GM12878 (cell line): Measurements from ENCODE around the gene WWOX. TPM values are rescaled to one million over a fixed set of nuclear protein-coding genes. Genes with fewer than 3 reads are reported as not detected.

Source experiments
- ATAC-seq: fragments of 200-7000 bp; cut with Tn5 transposase; 3 replicates; pipeline ENCODE4 v1.9.1; 2020; ENCODE audit warnings: mild to moderate bottlenecking, moderate library complexity
- BruUV-seq: library from RNA; stranded (reverse); fragments of 400-500 nt; replicated peaks from 2 replicates; lab custom pipeline; 2021; lab: Mats Ljungman, UMichigan
- CTCF ChIA-PET: fragments of 300-600 bp; sonication (Branson Sonifier 250); formaldehyde crosslinking; extraction: SDS; loops from one replicate; lab custom pipeline; 2021; ENCODE audit warnings: inconsistent platforms; lab: Yijun Ruan, JAX
- POLR2A ChIA-PET: fragments of 350-600 bp; formaldehyde crosslinking; extraction: SDS; loops from one replicate; lab custom pipeline; 2021; ENCODE audit warnings: inconsistent platforms; lab: Charles Lee
- RAD21 ChIA-PET: fragments of 300-600 bp; sonication (Branson Sonifier 250); formaldehyde crosslinking; loops from one replicate; lab custom pipeline; 2023; ENCODE audit warnings: antibody characterized with exemption; ENCODE audit not compliant: unreplicated experiment; lab: Charles Lee
- SMC1A ChIA-PET: fragments of 300-600 bp; sonication (Branson Sonifier 250); formaldehyde crosslinking; loops from one replicate; lab custom pipeline; 2023; ENCODE audit not compliant: unreplicated experiment, uncharacterized antibody; lab: Charles Lee
- DNase-seq: peaks from one replicate; pipeline ENCODE4 v3.0.0-alpha.2; 2011; ENCODE audit warnings: low read depth, low spot score
- FAIRE-seq: peaks from 3 replicates; lab custom pipeline; 2011; peaks lifted over from hg19 to GRCh38; lab: Jason Lieb, UNC
- H2AFZ ChIP-seq: 2 replicates; pipeline ENCODE4 v1.6.0; 2011; ENCODE audit warnings: low read depth, low read length, control low read depth; ENCODE audit not compliant: control insufficient read depth
- H3K27ac ChIP-seq: 2 replicates; pipeline ENCODE4 v1.5.1; 2011; ENCODE audit warnings: control low read depth; ENCODE audit not compliant: control insufficient read depth, insufficient read depth
- H3K27me3 ChIP-seq, 2 experiments: replicated peaks in 1 of 2; 2 replicates each; pipeline versions ENCODE4 v1.6.0 to v1.6.1; 2011; ENCODE audit warnings: low read length in 1 of 2; ENCODE audit not compliant: control insufficient read depth in 2 of 2, insufficient read depth in 2 of 2
- H3K36me3 ChIP-seq, 2 experiments: 2 replicates each; pipeline ENCODE4 v1.5.1; 2011; ENCODE audit warnings: low read length in 1 of 2; ENCODE audit not compliant: control insufficient read depth in 2 of 2, insufficient read depth in 2 of 2
- H3K4me1 ChIP-seq: 2 replicates; pipeline ENCODE4 v1.6.1; 2011; ENCODE audit warnings: mild to moderate bottlenecking, low read length, moderate library complexity, mixed read lengths; ENCODE audit not compliant: control insufficient read depth, insufficient read depth
- H3K4me2 ChIP-seq: 2 replicates; pipeline ENCODE4 v1.6.0; 2011; ENCODE audit warnings: control low read depth; ENCODE audit not compliant: control insufficient read depth, insufficient read depth
- H3K4me3 ChIP-seq: fragments of 200-600 bp; sonication (generic); 2 replicates; pipeline ENCODE4 v1.5.1; 2016
- H3K79me2 ChIP-seq: 2 replicates; pipeline ENCODE4 v1.6.0; 2011; ENCODE audit warnings: low read length; ENCODE audit not compliant: control insufficient read depth, insufficient read depth
- H3K9ac ChIP-seq: 2 replicates; pipeline ENCODE4 v1.8.0; 2011; ENCODE audit warnings: low read length, control low read depth, mixed read lengths; ENCODE audit not compliant: control insufficient read depth, insufficient read depth
- H3K9me3 ChIP-seq: replicated peaks from 3 replicates; pipeline ENCODE4 v1.5.1; 2011; ENCODE audit warnings: mild to moderate bottlenecking, low read length; ENCODE audit not compliant: control insufficient read depth, insufficient read depth
- H4K20me1 ChIP-seq: 2 replicates; pipeline ENCODE4 v1.6.0; 2011; ENCODE audit not compliant: control insufficient read depth, insufficient read depth
- BMI1 ChIP-seq: fragments of 450-650 bp; IDR thresholded peaks from 2 replicates; pipeline ENCODE4 v1.6.1; 2016; ENCODE audit warnings: mild to moderate bottlenecking, moderate library complexity, borderline replicate concordance
- CHD2 ChIP-seq: IDR thresholded peaks from 2 replicates; pipeline ENCODE4 v1.6.1; 2011; ENCODE audit warnings: low read depth, low read length, improper control_type of control experiment, borderline replicate concordance
- EP300 ChIP-seq, 2 experiments: fragments of 150-350 bp in 1 of 2; IDR thresholded peaks; 2 replicates each; pipeline ENCODE4 v1.6.1; 2011 to 2012; ENCODE audit warnings: low read depth in 2 of 2, low read length in 2 of 2, borderline replicate concordance in 1 of 2, improper control_type of control experiment in 1 of 2, inconsistent platforms in 1 of 2; ENCODE audit not compliant: control insufficient read depth in 1 of 2
- MEF2A ChIP-seq: IDR thresholded peaks from 2 replicates; pipeline ENCODE4 v1.6.1; 2011; ENCODE audit warnings: low read depth, mild to moderate bottlenecking, low read length, moderate library complexity; ENCODE audit not compliant: insufficient read depth
- MYB ChIP-seq: fragments of 150-350 bp; IDR thresholded peaks from 2 replicates; pipeline ENCODE4 v1.6.1; 2014; ENCODE audit warnings: mild to moderate bottlenecking, low read depth, low read length, borderline replicate concordance
- MYC ChIP-seq: IDR thresholded peaks from 2 replicates; pipeline ENCODE4 v1.6.1; 2011; ENCODE audit warnings: mild to moderate bottlenecking, low read length, moderate library complexity, inconsistent platforms; ENCODE audit not compliant: insufficient read depth, insufficient replicate concordance, insufficient read length, severe bottlenecking
- PAX5 ChIP-seq: IDR thresholded peaks from 2 replicates; pipeline ENCODE4 v1.6.1; 2011; ENCODE audit warnings: low read depth, low read length, borderline replicate concordance
- RB1 ChIP-seq: fragments of 450-650 bp; formaldehyde crosslinking; IDR thresholded peaks from 2 replicates; pipeline ENCODE4 v1.6.1; 2017; ENCODE audit warnings: mild to moderate bottlenecking, borderline replicate concordance
- RBBP5 ChIP-seq: fragments of 200-600 bp; sonication (generic); conservative IDR thresholded peaks from 2 replicates; pipeline ENCODE4 v1.6.1; 2016
- WGBS: methylation state at CpG from one replicate; pipeline ENCODE4 v1.1.6; 2016; ENCODE audit warnings: low lambda C conversion rate; ENCODE audit not compliant: insufficient replicate concordance, insufficient coverage; ENCODE audit errors: missing lambda C conversion rate; 5-methylcytosine and 5-hydroxymethylcytosine counted together
- in situ Hi-C: fragments of 300-500 bp; cut with MboI; formaldehyde crosslinking; loops from 9 replicates; pipeline ENCODE4 v1.14.3; 2018; ENCODE audit warnings: mixed read lengths
- intact Hi-C: fragments of 100-400 bp; cut with micrococcal nuclease; formaldehyde crosslinking; loops from one replicate; pipeline ENCODE4 v1.14.2; 2022; ENCODE audit not compliant: unreplicated experiment
- polyA plus RNA-seq, 11 experiments: library from polyadenylated mRNA; depleted of rRNA in 4 of 11; unstranded in 6 of 11; stranded (reverse) in 5 of 11; fragments of >200 nt; fragmentation: Nextera tagmentation in 4 of 11; fragmentation: Illumina TruSeq in 1 of 11; extraction: Ambion mirVana in 4 of 11; extraction: Trizol in 1 of 11; gene quantifications; 1 replicate in 1 of 11; 2 replicates in 10 of 11; pipeline versions ENCODE4 v1.2.1 to v1.2.3, GENCODE V29; 2011 to 2016; ENCODE audit warnings: inconsistent platforms in 2 of 11, missing spikeins in 2 of 11, low read depth in 1 of 11
- total RNA-seq, 4 experiments: library from RNA; depleted of rRNA in 3 of 4; stranded (reverse); fragments of >200 nt in 3 of 4; fragmentation: Illumina TruSeq in 1 of 4; extraction: Trizol in 1 of 4; gene quantifications; 2 replicates each; pipeline versions ENCODE4 v1.2.1 to v1.2.3, GENCODE V29; 2013 to 2021
- TF ChIP-seq, protein P1 (sequence below): fragments of 450-650 bp; IDR thresholded peaks from 2 replicates; pipeline ENCODE4 v1.6.1; 2018; ENCODE audit warnings: borderline replicate concordance, mild to moderate bottlenecking; ENCODE audit not compliant: partially characterized antibody
- TF ChIP-seq, protein P2 (sequence below): IDR thresholded peaks from 2 replicates; pipeline ENCODE4 v1.6.1; 2012; ENCODE audit warnings: low read depth, low read length, improper control_type of control experiment

WWOX gene
- total and polyA plus RNA-seq, 10 of the 15 experiments (the other 5 are each of a cell fraction or from before 2014, with no cell fraction given): 2.8 to 24.4 (median 17.8) TPM

DNA sequence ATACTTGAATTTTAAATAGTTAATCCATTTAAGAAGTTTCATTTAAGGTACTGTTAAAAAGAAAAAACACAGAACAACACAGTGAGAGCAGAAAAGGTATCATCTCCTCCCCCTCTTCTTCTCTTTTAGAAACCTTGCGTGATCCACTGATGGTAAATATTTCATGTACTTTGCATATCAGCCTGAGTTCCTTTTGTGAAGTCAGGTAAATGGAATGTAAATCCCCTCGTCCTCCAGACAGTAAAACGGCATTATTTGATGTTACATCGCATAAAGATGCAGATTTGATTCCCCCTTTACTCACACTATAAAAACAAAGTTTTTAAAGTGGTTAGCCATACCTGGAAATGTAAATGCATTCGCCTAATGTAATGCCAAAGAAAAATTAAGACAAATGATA lies 234.4 kb downstream of the WWOX start:
- ChIA-PET RAD21 (no interaction called here), CTCF (no interaction called here), POLR2A (no interaction called here), SMC1A (no interaction called here)
- H3K4me1 ChIP-seq: no peaks in the 10 kb centered on the region
- H3K9me3 ChIP-seq: no peaks in the 10 kb centered on the region
- H3K79me2 ChIP-seq: no peaks in the 10 kb centered on the region
- no peaks in the 10 kb centered on the region for H3K36me3 ChIP-seq
- DNase-seq: no peak
- no TSS peak for BruUV-seq
- in situ Hi-C loops: no loop called here
- H4K20me1 ChIP-seq: no peaks in the 10 kb centered on the region
- TF ChIP-seq, protein P1, sequence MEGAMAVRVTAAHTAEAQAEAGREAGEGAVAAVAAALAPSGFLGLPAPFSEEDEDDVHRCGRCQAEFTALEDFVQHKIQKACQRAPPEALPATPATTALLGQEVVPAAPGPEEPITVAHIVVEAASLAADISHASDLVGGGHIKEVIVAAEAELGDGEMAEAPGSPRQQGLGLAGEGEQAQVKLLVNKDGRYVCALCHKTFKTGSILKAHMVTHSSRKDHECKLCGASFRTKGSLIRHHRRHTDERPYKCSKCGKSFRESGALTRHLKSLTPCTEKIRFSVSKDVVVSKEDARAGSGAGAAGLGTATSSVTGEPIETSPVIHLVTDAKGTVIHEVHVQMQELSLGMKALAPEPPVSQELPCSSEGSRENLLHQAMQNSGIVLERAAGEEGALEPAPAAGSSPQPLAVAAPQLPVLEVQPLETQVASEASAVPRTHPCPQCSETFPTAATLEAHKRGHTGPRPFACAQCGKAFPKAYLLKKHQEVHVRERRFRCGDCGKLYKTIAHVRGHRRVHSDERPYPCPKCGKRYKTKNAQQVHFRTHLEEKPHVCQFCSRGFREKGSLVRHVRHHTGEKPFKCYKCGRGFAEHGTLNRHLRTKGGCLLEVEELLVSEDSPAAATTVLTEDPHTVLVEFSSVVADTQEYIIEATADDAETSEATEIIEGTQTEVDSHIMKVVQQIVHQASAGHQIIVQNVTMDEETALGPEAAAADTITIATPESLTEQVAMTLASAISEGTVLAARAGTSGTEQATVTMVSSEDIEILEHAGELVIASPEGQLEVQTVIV: no peak
- no peak for TF ChIP-seq RBBP5
- TF ChIP-seq BMI1: no peak
- TF ChIP-seq MYC: no peak
- no peak overlapping the region for H2AFZ ChIP-seq
- no peaks in the 10 kb centered on the region for H3K27me3 ChIP-seq
- 82% methylated on average over 5 of the region's 5 CpGs for WGBS
- no peak overlapping the region for H3K4me3 ChIP-seq
- H3K27ac ChIP-seq: no peak overlapping the region
- ATAC-seq: no peak
- intact Hi-C loops: no loop called here
- H3K4me2 ChIP-seq: no peak overlapping the region
- no peak overlapping the region for H3K9ac ChIP-seq
- no peak for FAIRE-seq

DNA sequence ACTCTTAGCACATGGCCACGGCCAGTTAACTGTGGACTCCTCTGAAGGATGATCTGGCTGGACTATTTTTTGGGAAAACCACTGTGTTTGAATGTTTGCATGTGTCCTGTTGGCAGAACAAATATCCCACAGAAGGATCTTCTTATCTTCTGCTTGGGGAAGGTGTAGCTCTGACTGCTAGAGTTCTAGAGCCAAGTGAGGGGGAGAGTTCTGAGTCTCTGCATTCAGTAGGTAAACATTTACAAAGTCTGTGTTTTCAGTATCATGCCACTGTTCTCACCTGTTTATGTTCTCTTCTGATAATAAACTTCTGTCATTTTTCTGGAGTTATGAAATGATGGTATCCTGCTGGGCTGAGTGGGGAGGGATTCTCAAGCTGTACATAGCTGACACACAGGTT lies 241.1 kb downstream of the WWOX start:
- H4K20me1 ChIP-seq: no peaks in the 10 kb centered on the region
- no peak overlapping the region for H3K27ac ChIP-seq
- ChIA-PET SMC1A (no interaction called here), RAD21 (no interaction called here), POLR2A (no interaction called here), CTCF (no interaction called here)
- 0% methylated on average over 1 of the region's 1 CpG for WGBS
- TF ChIP-seq, protein P2, sequence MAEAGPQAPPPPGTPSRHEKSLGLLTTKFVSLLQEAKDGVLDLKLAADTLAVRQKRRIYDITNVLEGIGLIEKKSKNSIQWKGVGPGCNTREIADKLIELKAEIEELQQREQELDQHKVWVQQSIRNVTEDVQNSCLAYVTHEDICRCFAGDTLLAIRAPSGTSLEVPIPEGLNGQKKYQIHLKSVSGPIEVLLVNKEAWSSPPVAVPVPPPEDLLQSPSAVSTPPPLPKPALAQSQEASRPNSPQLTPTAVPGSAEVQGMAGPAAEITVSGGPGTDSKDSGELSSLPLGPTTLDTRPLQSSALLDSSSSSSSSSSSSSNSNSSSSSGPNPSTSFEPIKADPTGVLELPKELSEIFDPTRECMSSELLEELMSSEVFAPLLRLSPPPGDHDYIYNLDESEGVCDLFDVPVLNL: no peak
- no peak for TF ChIP-seq MEF2A
- no peak for TF ChIP-seq PAX5
- no peak for TF ChIP-seq RB1
- TF ChIP-seq EP300 (IDR thresholded peaks at IDR 0.05; ENCODE audit: borderline replicate concordance in 1 of 2, control insufficient read depth in 1 of 2, low read depth in 2 of 2, low read length in 2 of 2): no peak
- TF ChIP-seq CHD2: no peak
- no peak for TF ChIP-seq MYB
- no peaks in the 10 kb centered on the region for H3K27me3 ChIP-seq
- BruUV-seq: no TSS peak
- H3K36me3 ChIP-seq: no peaks in the 10 kb centered on the region
- no peaks in the 10 kb centered on the region for H3K9me3 ChIP-seq
- no peak overlapping the region for H3K4me2 ChIP-seq
- no peak overlapping the region for H2AFZ ChIP-seq
- H3K4me1 ChIP-seq: no peaks in the 10 kb centered on the region
- in situ Hi-C loops: no loop called here
- FAIRE-seq (no peak), ATAC-seq (no peak), DNase-seq (no peak)
- no peak overlapping the region for H3K9ac ChIP-seq
- H3K79me2 ChIP-seq: no peaks in the 10 kb centered on the region
- H3K4me3 ChIP-seq: no peak overlapping the region
- intact Hi-C loops: no loop called here
